ENCODE data around the gene SLC25A20.

The SLC25A20 gene

GRCh38 chr3:48898383-48899234, at the start of gene SLC25A20:
TSS of gene SLC25A20 (minus strand) at chr3:48898882. CDS start at chr3:48898794, 88 bp downstream.
- no peaks in the 10 kb centered on the region for H3K36me3 ChIP-seq
- no peak for TF ChIP-seq Cebpa-rat (IDR thresholded peaks at IDR 0.05)
- H3K4me1 ChIP-seq = peaks cover 26 to 50% (median 39%) of the 10 kb centered on the region in 10 experiments
- H3K27ac ChIP-seq = peak within 1 kb of the TSS; percentile 36 to 82 (median 77); a peak in 21 of 22 replicates
- peak within 1 kb of the TSS; percentile 67 to 87 (median 78) for H3K4me3 ChIP-seq
- H3K4me2 ChIP-seq = peak within 1 kb of the TSS; percentile 86 to 99 (median 94)
- H3K9ac ChIP-seq = peak within 1 kb of the TSS; percentile 72 to 86 (median 81)
- H4K20me1 ChIP-seq = no peaks in the 10 kb centered on the region
- H3K27me3 ChIP-seq = no peaks in the 10 kb centered on the region
- H3K9me3 ChIP-seq (replicated peaks in 1 of 11) = no peaks in the 10 kb centered on the region

- H3K4me1 ChIP-seq = peaks cover 28 to 52% (median 38%) of the 10 kb centered on the region in 10 experiments
- H3K36me3 ChIP-seq = peaks cover 21 to 56% (median 48%) of the 10 kb centered on the region in 11 experiments
- H3K4me3 ChIP-seq = peak overlapping the region in 1 of 10 experiments; percentile 31; a peak in 1 of 20 replicates
- peak overlapping the region; percentile 36 to 87 (median 68) for H3K4me2 ChIP-seq
- TF ChIP-seq Cebpa-rat (IDR thresholded peaks at IDR 0.05) = no peak
- peak overlapping the region in 8 of 11 experiments; percentile 1 to 42 (median 22); a peak in 13 of 22 replicates for H3K27ac ChIP-seq
- no peaks in the 10 kb centered on the region; a peak in 2 of 22 replicates for H3K9me3 ChIP-seq (replicated peaks in 1 of 11)
- peak overlapping the region in 8 of 11 experiments; percentile 1 to 60 (median 30); a peak in 9 of 22 replicates for H3K9ac ChIP-seq
- no peaks in the 10 kb centered on the region for H3K27me3 ChIP-seq
- peaks cover 22 to 78% (median 55%) of the 10 kb centered on the region in 11 experiments; a peak in 20 of 22 replicates for H4K20me1 ChIP-seq
Observed at GRCh38 chr3:48945891-48946549, 47.3 kb upstream of the SLC25A20 start.

- peaks cover 18 to 76% (median 50%) of the 10 kb centered on the region in 11 experiments; a peak in 20 of 22 replicates for H4K20me1 ChIP-seq
- peaks cover 27 to 52% (median 38%) of the 10 kb centered on the region in 10 experiments for H3K4me1 ChIP-seq
- peak overlapping the region in 10 of 11 experiments; percentile 0 to 42 (median 22); a peak in 13 of 22 replicates for H3K27ac ChIP-seq
- peak overlapping the region in 8 of 11 experiments; percentile 1 to 60 (median 30); a peak in 10 of 22 replicates for H3K9ac ChIP-seq
- H3K4me3 ChIP-seq = peak overlapping the region in 3 of 10 experiments; percentile 17 to 31 (median 31); a peak in 3 of 20 replicates
- no peaks in the 10 kb centered on the region; a peak in 2 of 22 replicates for H3K9me3 ChIP-seq (replicated peaks in 1 of 11)
- H3K4me2 ChIP-seq = peak overlapping the region; percentile 36 to 87 (median 68)
- no peak for TF ChIP-seq Cebpa-rat (IDR thresholded peaks at IDR 0.05)
- no peaks in the 10 kb centered on the region for H3K27me3 ChIP-seq
- peaks cover 21 to 53% (median 48%) of the 10 kb centered on the region in 11 experiments for H3K36me3 ChIP-seq
Observed at GRCh38 chr3:48945432-48945831, 46.8 kb upstream of the SLC25A20 start.

GRCh38 chr3:48938689-48939088, 40.0 kb upstream of the SLC25A20 start:
- H3K27ac ChIP-seq = no peak overlapping the region
- peaks cover 3 to 24% (median 7%) of the 10 kb centered on the region in 10 experiments for H3K4me1 ChIP-seq
- H3K9ac ChIP-seq = no peak overlapping the region
- H3K27me3 ChIP-seq = no peaks in the 10 kb centered on the region
- no peaks in the 10 kb centered on the region for H3K9me3 ChIP-seq (replicated peaks in 1 of 11)
- H3K4me3 ChIP-seq = no peak overlapping the region
- peaks cover 43 to 83% (median 72%) of the 10 kb centered on the region in 11 experiments for H3K36me3 ChIP-seq
- H3K4me2 ChIP-seq = no peak overlapping the region
- TF ChIP-seq Cebpa-rat (IDR thresholded peaks at IDR 0.05) = no peak
- peaks cover 10 to 87% (median 54%) of the 10 kb centered on the region in 11 experiments; a peak in 20 of 22 replicates for H4K20me1 ChIP-seq

- Histone ChIP-seq H3K4me2 (no peak overlapping the region), H4K20me1 (peaks cover 14 to 87% (median 54%) of the 10 kb centered on the region in 11 experiments; a peak in 19 of 22 replicates), H3K4me1 (peaks cover 0 to 20% (median 2%) of the 10 kb centered on the region in 10 experiments; a peak in 15 of 20 replicates), H3K36me3 (peaks cover 48 to 83% (median 72%) of the 10 kb centered on the region in 11 experiments), H3K27me3 (no peaks in the 10 kb centered on the region), H3K9me3 (replicated peaks in 1 of 11) (no peaks in the 10 kb centered on the region), H3K9ac (no peak overlapping the region), H3K4me3 (no peak overlapping the region), H3K27ac (no peak overlapping the region)
- no peak for TF ChIP-seq Cebpa-rat (IDR thresholded peaks at IDR 0.05)
Observed at GRCh38 chr3:48938156-48938555, 39.5 kb upstream of the SLC25A20 start.

GRCh38 chr3:48935530-48935929, 36.8 kb upstream of the SLC25A20 start:
- H3K9me3 ChIP-seq (replicated peaks in 1 of 11) = no peaks in the 10 kb centered on the region; a peak in 2 of 22 replicates
- peaks cover 39 to 93% (median 76%) of the 10 kb centered on the region in 11 experiments; a peak in 21 of 22 replicates for H4K20me1 ChIP-seq
- no peak overlapping the region for H3K4me3 ChIP-seq
- peak overlapping the region in 2 of 11 experiments; percentile 19 to 29; a peak in 2 of 22 replicates for H3K27ac ChIP-seq
- H3K9ac ChIP-seq = no peak overlapping the region
- peak overlapping the region in 3 of 11 experiments; percentile 18 to 55 (median 44); a peak in 5 of 22 replicates for H3K4me2 ChIP-seq
- no peaks in the 10 kb centered on the region for H3K27me3 ChIP-seq
- peaks cover 0 to 43% (median 1%) of the 10 kb centered on the region in 10 experiments; a peak in 8 of 20 replicates for H3K4me1 ChIP-seq
- TF ChIP-seq Cebpa-rat (IDR thresholded peaks at IDR 0.05) = no peak
- peaks cover 53 to 93% (median 85%) of the 10 kb centered on the region in 11 experiments for H3K36me3 ChIP-seq

GRCh38 chr3:48934333-48934991, 35.8 kb upstream of the SLC25A20 start:
- no peak for TF ChIP-seq Cebpa-rat (IDR thresholded peaks at IDR 0.05)
- peaks cover 62 to 98% (median 95%) of the 10 kb centered on the region in 11 experiments for H3K36me3 ChIP-seq
- H3K27me3 ChIP-seq = no peaks in the 10 kb centered on the region

More at GRCh38 chr3:48934333-48934991, 35.8 kb upstream of the SLC25A20 start:
- Histone ChIP-seq H3K4me3 (no peak overlapping the region), H4K20me1 (peaks cover 50 to 98% (median 86%) of the 10 kb centered on the region in 11 experiments; a peak in 21 of 22 replicates), H3K27ac (no peak overlapping the region), H3K9me3 (replicated peaks in 1 of 11) (no peaks in the 10 kb centered on the region; a peak in 2 of 22 replicates), H3K4me1 (peaks cover 2 to 54% (median 9%) of the 10 kb centered on the region in 10 experiments; a peak in 17 of 20 replicates), H3K9ac (no peak overlapping the region), H3K4me2 (peak overlapping the region in 1 of 11 experiments; percentile 18; a peak in 1 of 22 replicates)

Data from BLaER1 treated with 17β-estradiol and CSF1 and Interleukin-3, amounts not matched to agents 10 nM and 100 nM (cell line).